Measurements from ENCODE around the gene SLC17A9.

The SLC17A9 gene

GRCh38 chr20:63017826-63018411 is 65.4 kb downstream of the SLC17A9 start:
- DNase-seq (ENCODE audit: low read depth): no peak

Data from CMK (cell line).